HepG2 (cell line): Measurements from ENCODE around the gene BCAR3. TPM values are rescaled to one million over a fixed set of nuclear protein-coding genes. Genes with fewer than 3 reads are reported as not detected.

Experiments
- LCORL ChIP-seq, 2 experiments: fragments of 450-650 bp in 1 of 2; sonication (generic) in 1 of 2; formaldehyde crosslinking in 1 of 2; IDR thresholded peaks; 2 replicates each; pipeline versions ENCODE4 v1.5.0 to v1.6.1; 2017 to 2020; ENCODE audit warnings: antibody characterized with exemption in 1 of 2, missing genetic modification reagents in 1 of 2
- MED13 ChIP-seq: sonication (generic); formaldehyde crosslinking; IDR thresholded peaks from 2 replicates; pipeline ENCODE4 v1.5.0; 2020; ENCODE audit warnings: missing genetic modification reagents
- NFYC ChIP-seq: IDR thresholded peaks from 2 replicates; pipeline ENCODE4 v1.6.1; 2016; ENCODE audit warnings: missing genetic modification reagents, missing compliant biosample characterization
- NR2F6 ChIP-seq, 2 experiments: IDR thresholded peaks; 2 replicates each; pipeline ENCODE4 v1.6.1; 2016; ENCODE audit warnings: antibody characterized with exemption in 1 of 2, mild to moderate bottlenecking in 1 of 2
- ZHX2 ChIP-seq, 2 experiments: sonication (generic) in 1 of 2; formaldehyde crosslinking in 1 of 2; IDR thresholded peaks; 2 replicates each; pipeline versions ENCODE4 v1.6.1 to v1.9.0; 2014 to 2022; ENCODE audit warnings: antibody characterized with exemption in 1 of 2, borderline replicate concordance in 1 of 2, inconsistent platforms in 1 of 2, low read depth in 1 of 2, missing genetic modification reagents in 1 of 2
- ZIK1 ChIP-seq: sonication (generic); formaldehyde crosslinking; IDR thresholded peaks from 2 replicates; pipeline ENCODE4 v1.5.0; 2020; ENCODE audit warnings: mild to moderate bottlenecking, low read depth, missing genetic modification reagents, borderline replicate concordance
- ZMAT5 ChIP-seq: sonication (generic); formaldehyde crosslinking; IDR thresholded peaks from 2 replicates; pipeline ENCODE4 v1.5.0; 2020; ENCODE audit warnings: mild to moderate bottlenecking, low read depth, missing genetic modification reagents, borderline replicate concordance
- ZNF83 ChIP-seq: sonication (generic); formaldehyde crosslinking; IDR thresholded peaks from 2 replicates; pipeline ENCODE4 v1.4.0; 2020; ENCODE audit warnings: missing genetic modification reagents, mild to moderate bottlenecking, borderline replicate concordance
- polyA plus RNA-seq, 8 experiments: library from polyadenylated mRNA; depleted of rRNA in 3 of 8; stranded (reverse) in 7 of 8; unstranded in 1 of 8; fragments of >200 nt; fragmentation: Illumina TruSeq in 4 of 8; extraction: Trizol in 4 of 8; gene quantifications; 2 replicates each; pipeline versions ENCODE4 v1.2.1 to v1.2.3, GENCODE V29; 2011 to 2016; ENCODE audit warnings: low read depth in 4 of 8, missing spikeins in 1 of 8, mixed read lengths in 1 of 8; ENCODE audit not compliant: insufficient read depth in 1 of 8
- total RNA-seq, 5 experiments: library from RNA; depleted of rRNA; stranded (reverse); fragments of >200 nt; fragmentation: Illumina TruSeq; extraction: Trizol; gene quantifications; 2 replicates each; pipeline ENCODE4 v1.2.3, GENCODE V29; 2016; ENCODE audit warnings: low read depth in 1 of 5
- TF ChIP-seq, protein P1 (sequence below): sonication (generic); formaldehyde crosslinking; IDR thresholded peaks from 2 replicates; pipeline ENCODE4 v1.8.0; 2023; ENCODE audit warnings: mild to moderate bottlenecking, missing genetic modification reagents
- TF ChIP-seq, protein P2 (sequence below): sonication (generic); formaldehyde crosslinking; IDR thresholded peaks from 2 replicates; pipeline ENCODE4 v1.4.0; 2020; ENCODE audit warnings: missing genetic modification reagents, mild to moderate bottlenecking, borderline replicate concordance

BCAR3 gene
- total and polyA plus RNA-seq, 2 of the 13 experiments (the other 11 are each of a cell fraction or from before 2014, with no cell fraction given), result 3.6 to 4.8 TPM

DNA sequence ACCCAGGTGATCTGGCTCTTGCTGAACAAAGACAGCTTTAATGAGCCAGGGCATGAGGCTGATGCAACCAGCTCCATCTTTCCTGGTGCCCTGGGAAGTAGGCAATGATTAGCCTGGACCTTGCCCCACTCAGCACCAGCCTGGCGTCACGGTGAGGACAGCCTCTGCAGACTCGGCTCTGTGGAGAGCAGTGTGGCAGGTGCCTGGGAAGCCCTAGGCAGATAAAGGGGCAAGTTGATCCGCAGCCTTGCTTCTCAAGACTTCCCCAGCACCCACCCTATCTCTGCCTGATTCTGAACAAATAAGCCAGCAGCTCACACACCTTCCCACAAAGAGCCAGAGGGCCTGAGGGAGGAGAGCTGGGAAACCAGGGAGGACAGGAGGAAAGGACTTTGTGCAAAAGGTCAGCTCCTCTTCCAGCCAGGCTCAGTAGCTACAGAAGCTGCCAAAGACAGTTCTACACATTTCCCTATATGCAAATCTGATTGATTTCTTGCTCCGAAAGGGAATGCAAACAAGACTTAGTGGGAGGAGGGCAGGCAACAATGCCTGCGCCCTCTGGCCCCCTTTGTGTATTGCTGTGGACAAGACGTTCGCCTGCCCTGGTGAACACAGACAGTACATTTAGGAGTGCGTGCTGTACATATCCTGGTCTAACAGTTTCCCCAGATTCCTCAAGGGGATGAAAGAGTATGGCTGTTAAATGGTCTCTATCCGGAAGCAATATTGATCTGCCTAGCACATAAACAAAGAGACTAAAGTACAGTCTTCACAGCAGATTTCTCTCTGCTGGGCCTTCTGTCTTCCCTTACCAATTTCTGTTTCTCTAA, 63.8 kb downstream of the BCAR3 start (continued):
- 0 out of 2 replicates have a peak, but pooled peaks have one; percentile 44 for TF ChIP-seq ZHX2 (IDR thresholded peaks at IDR 0.05; ENCODE audit: low read depth)
- TF ChIP-seq ZHX2 (CRISPR knock-in tag; IDR thresholded peaks at IDR 0.05; ENCODE audit: borderline replicate concordance), result peak; percentile 54; the same call in 1 of the 2 replicates
- TF ChIP-seq LCORL (IDR thresholded peaks at IDR 0.05), result 0 out of 2 replicates have a peak, but pooled peaks have one; percentile 18
- peak; percentile 64 for TF ChIP-seq LCORL (CRISPR knock-in tag; IDR thresholded peaks at IDR 0.05)
- no peak; the same call in 1 of the 2 replicates for TF ChIP-seq ZNF83 (CRISPR knock-in tag)
- TF ChIP-seq, protein P1, sequence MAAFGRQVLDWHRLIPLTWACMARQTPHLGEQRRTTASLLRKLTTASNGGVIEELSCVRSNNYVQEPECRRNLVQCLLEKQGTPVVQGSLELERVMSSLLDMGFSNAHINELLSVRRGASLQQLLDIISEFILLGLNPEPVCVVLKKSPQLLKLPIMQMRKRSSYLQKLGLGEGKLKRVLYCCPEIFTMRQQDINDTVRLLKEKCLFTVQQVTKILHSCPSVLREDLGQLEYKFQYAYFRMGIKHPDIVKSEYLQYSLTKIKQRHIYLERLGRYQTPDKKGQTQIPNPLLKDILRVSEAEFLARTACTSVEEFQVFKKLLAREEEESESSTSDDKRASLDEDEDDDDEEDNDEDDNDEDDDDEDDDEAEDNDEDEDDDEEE (CRISPR knock-in tag), result 0 out of 2 replicates have a peak, but pooled peaks have one; percentile 50
- no peak; the same call in 1 of the 2 replicates for TF ChIP-seq MED13 (CRISPR knock-in tag)
- no peak for TF ChIP-seq ZMAT5 (CRISPR knock-in tag)
- peak; percentile 56; the same call in 1 of the 2 replicates for TF ChIP-seq ZIK1 (CRISPR knock-in tag)
- TF ChIP-seq NR2F6 (IDR thresholded peaks at IDR 0.05), result peak; percentile 52; the same call in 1 of the 2 replicates
- peak; percentile 72 for TF ChIP-seq NR2F6 (CRISPR knock-in tag; IDR thresholded peaks at IDR 0.05)
- TF ChIP-seq, protein P2, sequence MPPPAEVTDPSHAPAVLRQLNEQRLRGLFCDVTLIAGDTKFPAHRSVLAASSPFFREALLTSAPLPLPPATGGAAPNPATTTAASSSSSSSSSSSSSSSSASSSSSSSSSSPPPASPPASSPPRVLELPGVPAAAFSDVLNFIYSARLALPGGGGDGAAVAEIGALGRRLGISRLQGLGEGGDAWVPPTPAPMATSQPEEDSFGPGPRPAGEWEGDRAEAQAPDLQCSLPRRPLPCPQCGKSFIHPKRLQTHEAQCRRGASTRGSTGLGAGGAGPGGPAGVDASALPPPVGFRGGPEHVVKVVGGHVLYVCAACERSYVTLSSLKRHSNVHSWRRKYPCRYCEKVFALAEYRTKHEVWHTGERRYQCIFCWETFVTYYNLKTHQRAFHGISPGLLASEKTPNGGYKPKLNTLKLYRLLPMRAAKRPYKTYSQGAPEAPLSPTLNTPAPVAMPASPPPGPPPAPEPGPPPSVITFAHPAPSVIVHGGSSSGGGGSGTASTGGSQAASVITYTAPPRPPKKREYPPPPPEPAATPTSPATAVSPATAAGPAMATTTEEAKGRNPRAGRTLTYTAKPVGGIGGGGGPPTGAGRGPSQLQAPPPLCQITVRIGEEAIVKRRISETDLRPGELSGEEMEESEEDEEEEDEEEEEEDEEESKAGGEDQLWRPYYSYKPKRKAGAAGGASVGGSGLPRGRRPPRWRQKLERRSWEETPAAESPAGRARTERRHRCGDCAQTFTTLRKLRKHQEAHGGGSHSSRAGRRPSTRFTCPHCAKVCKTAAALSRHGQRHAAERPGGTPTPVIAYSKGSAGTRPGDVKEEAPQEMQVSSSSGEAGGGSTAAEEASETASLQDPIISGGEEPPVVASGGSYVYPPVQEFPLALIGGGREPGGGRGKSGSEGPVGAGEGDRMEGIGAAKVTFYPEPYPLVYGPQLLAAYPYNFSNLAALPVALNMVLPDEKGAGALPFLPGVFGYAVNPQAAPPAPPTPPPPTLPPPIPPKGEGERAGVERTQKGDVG (CRISPR knock-in tag), result peak; percentile 20; the same call in 1 of the 2 replicates
- no peak for TF ChIP-seq NFYC (CRISPR knock-in tag)
